Measurements from ENCODE around the gene COL8A1.

Gene COL8A1

DNA sequence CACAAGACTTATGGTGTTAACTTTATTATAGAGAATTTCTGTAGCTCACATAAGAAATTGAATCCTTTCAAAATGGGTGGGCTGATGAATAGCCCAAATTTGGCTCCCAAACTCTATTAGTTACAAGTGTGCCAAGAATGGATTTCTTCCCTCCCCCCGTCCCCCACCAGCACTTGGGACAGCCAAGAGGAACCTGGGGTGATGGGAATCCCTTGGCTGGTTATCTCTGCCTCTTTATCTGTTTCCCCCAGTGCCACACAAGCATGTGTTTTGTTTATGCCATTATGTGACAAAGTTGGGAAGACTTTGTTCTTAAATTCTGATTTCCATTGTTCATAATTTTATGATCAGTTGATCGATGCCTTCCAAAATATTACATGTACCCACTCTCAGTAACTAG is 207.6 kb downstream of the COL8A1 start:
- DNase-seq (ENCODE audit: low spot score): no peak

DNA sequence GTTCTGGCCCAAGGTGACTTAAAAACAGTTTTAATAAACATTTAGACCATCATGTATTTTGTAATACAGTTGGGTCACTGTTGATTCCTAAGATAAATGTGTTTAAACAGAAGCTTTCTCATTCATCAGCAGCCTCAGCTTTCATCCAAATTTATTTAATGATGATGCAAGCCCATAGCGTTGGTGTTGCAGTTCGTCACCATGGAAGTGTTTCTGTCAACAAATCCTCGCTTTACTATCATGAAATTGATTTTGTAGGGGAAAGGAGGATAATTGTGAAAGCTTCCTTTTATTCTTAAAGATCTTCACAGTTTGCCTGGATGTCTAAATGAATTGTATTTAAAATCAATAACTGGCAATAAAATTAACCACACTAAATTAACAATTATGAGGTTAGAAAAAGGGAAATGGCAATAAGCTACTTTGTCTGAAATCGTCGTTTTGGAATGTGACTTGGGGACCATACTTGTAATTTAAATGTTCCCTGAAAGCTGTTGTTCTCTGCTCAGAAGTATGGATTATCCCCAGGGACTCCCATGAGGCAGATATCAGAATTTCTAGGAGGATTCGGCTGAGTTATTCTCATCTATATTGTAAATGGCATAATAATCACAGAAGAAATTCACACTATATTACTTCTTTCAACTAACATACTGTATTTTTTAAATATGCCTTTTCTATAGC is 208.2 kb downstream of the COL8A1 start:
- DNase-seq (ENCODE audit: low spot score): no peak

DNA sequence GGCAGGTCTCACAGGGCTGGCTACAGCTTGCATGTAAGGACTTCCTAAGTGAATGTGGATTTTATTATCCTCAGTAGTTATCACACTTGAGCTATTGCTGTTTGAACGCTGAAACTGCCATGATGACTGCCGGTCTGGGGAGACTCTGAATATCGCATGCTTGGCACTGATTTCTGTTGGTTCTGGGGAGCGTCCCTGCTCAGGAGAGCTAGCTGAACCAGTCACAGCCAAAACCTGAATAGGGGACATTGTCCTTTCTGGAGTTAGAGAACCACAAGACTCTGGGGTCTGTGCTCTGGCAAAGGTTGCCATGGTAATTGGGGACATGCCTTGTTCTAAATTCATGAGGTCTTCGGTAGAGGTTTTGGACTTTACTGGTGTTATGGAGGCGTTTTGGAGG is 210.0 kb downstream of the COL8A1 start:
- DNase-seq (ENCODE audit: low spot score): no peak

All from CD4-positive, alpha-beta T cell treated with Interleukin-6 at 100 ng/mL for 8 hours (primary cell).